HepG2 (cell line): Measurements from ENCODE around the gene FITM1. TPM values are rescaled to one million over a fixed set of nuclear protein-coding genes. Genes with fewer than 3 reads are reported as not detected.

Source experiments
- AGO1 ChIP-seq: fragments of 200-400 bp; formaldehyde crosslinking; IDR thresholded peaks from 2 replicates; pipeline ENCODE4 v1.6.1; 2017; ENCODE audit warnings: mild to moderate bottlenecking, low read depth, low read length, moderate library complexity; ENCODE audit not compliant: poor library complexity, severe bottlenecking
- BORCS8-MEF2B ChIP-seq: sonication (generic); formaldehyde crosslinking; IDR thresholded peaks from 2 replicates; pipeline ENCODE4 v1.8.0; 2022; ENCODE audit warnings: mild to moderate bottlenecking, missing genetic modification reagents
- GTF2F1 ChIP-seq: fragments of 150-350 bp; IDR thresholded peaks from 2 replicates; pipeline ENCODE4 v1.6.1; 2014; ENCODE audit warnings: low read length
- HOXA5 ChIP-seq: sonication (generic); formaldehyde crosslinking; IDR thresholded peaks from 2 replicates; pipeline ENCODE4 v1.4.0; 2020; ENCODE audit warnings: missing genetic modification reagents
- HOXA9 ChIP-seq: sonication (generic); formaldehyde crosslinking; IDR thresholded peaks from 2 replicates; pipeline ENCODE4 v1.8.1; 2022; ENCODE audit warnings: missing genetic modification reagents, mild to moderate bottlenecking, moderate library complexity, borderline replicate concordance
- KLF9 ChIP-seq: IDR thresholded peaks from 2 replicates; pipeline ENCODE4 v1.6.1; 2016; ENCODE audit warnings: low read depth
- LCORL ChIP-seq, 2 experiments: fragments of 450-650 bp in 1 of 2; sonication (generic) in 1 of 2; formaldehyde crosslinking in 1 of 2; IDR thresholded peaks; 2 replicates each; pipeline versions ENCODE4 v1.5.0 to v1.6.1; 2017 to 2020; ENCODE audit warnings: antibody characterized with exemption in 1 of 2, missing genetic modification reagents in 1 of 2
- MTF1 ChIP-seq: sonication (generic); formaldehyde crosslinking; IDR thresholded peaks from 2 replicates; pipeline ENCODE4 v1.5.0; 2020; ENCODE audit warnings: missing genetic modification reagents
- POLR2G ChIP-seq: fragments of 200-400 bp; formaldehyde crosslinking; IDR thresholded peaks from 2 replicates; pipeline ENCODE4 v1.6.1; 2018; ENCODE audit warnings: mild to moderate bottlenecking, low read depth, low read length, moderate library complexity
- SATB2 ChIP-seq: sonication (generic); formaldehyde crosslinking; IDR thresholded peaks from 2 replicates; pipeline ENCODE4 v1.5.0; 2020; ENCODE audit warnings: missing genetic modification reagents
- SP1 ChIP-seq, 2 experiments: fragments of 450-650 bp in 1 of 2; sonication (generic) in 1 of 2; formaldehyde crosslinking in 1 of 2; IDR thresholded peaks; 2 replicates each; pipeline versions ENCODE4 v1.4.0 to v1.6.1; 2016 to 2020; ENCODE audit warnings: missing genetic modification reagents in 1 of 2
- THYN1 ChIP-seq: sonication (generic); formaldehyde crosslinking; IDR thresholded peaks from 2 replicates; pipeline ENCODE4 v1.8.1; 2023; ENCODE audit warnings: low read depth, mild to moderate bottlenecking, moderate library complexity, missing genetic modification reagents, borderline replicate concordance
- XBP1 ChIP-seq: sonication (generic); formaldehyde crosslinking; IDR thresholded peaks from 2 replicates; pipeline ENCODE4 v1.5.0; 2020; ENCODE audit warnings: missing genetic modification reagents
- XRCC5 ChIP-seq: fragments of 200-400 bp; formaldehyde crosslinking; optimal IDR thresholded peaks from 2 replicates; pipeline ENCODE3; 2017; ENCODE audit warnings: mild to moderate bottlenecking, low read length
- ZBTB49 ChIP-seq: sonication (generic); formaldehyde crosslinking; IDR thresholded peaks from 2 replicates; pipeline ENCODE4 v1.4.0; 2020; ENCODE audit warnings: missing genetic modification reagents, borderline replicate concordance
- ZNF564 ChIP-seq: sonication (generic); formaldehyde crosslinking; IDR thresholded peaks from 2 replicates; pipeline ENCODE4 v1.8.1; 2023; ENCODE audit warnings: mild to moderate bottlenecking, missing genetic modification reagents
- ZNF678 ChIP-seq: sonication (generic); formaldehyde crosslinking; IDR thresholded peaks from 2 replicates; pipeline ENCODE4 v1.4.0; 2020; ENCODE audit warnings: mild to moderate bottlenecking, missing genetic modification reagents
- ZNF839 ChIP-seq: sonication (generic); formaldehyde crosslinking; IDR thresholded peaks from 2 replicates; pipeline ENCODE4 v1.4.0; 2020; ENCODE audit warnings: missing genetic modification reagents, mild to moderate bottlenecking, borderline replicate concordance
- ZSCAN30 ChIP-seq: sonication (generic); formaldehyde crosslinking; IDR thresholded peaks from 2 replicates; pipeline ENCODE4 v1.5.0; 2020; ENCODE audit warnings: mild to moderate bottlenecking, missing genetic modification reagents
- polyA plus RNA-seq, 8 experiments: library from polyadenylated mRNA; depleted of rRNA in 3 of 8; stranded (reverse) in 7 of 8; unstranded in 1 of 8; fragments of >200 nt; fragmentation: Illumina TruSeq in 4 of 8; extraction: Trizol in 4 of 8; gene quantifications; 2 replicates each; pipeline versions ENCODE4 v1.2.1 to v1.2.3, GENCODE V29; 2011 to 2016; ENCODE audit warnings: low read depth in 4 of 8, missing spikeins in 1 of 8, mixed read lengths in 1 of 8; ENCODE audit not compliant: insufficient read depth in 1 of 8
- total RNA-seq, 5 experiments: library from RNA; depleted of rRNA; stranded (reverse); fragments of >200 nt; fragmentation: Illumina TruSeq; extraction: Trizol; gene quantifications; 2 replicates each; pipeline ENCODE4 v1.2.3, GENCODE V29; 2016; ENCODE audit warnings: low read depth in 1 of 5
- TF ChIP-seq, protein P1 (sequence below): IDR thresholded peaks from 2 replicates; pipeline ENCODE4 v1.6.1; 2018; ENCODE audit warnings: missing genetic modification reagents, mild to moderate bottlenecking, missing compliant biosample characterization
- TF ChIP-seq, protein P2 (sequence below): sonication (generic); formaldehyde crosslinking; IDR thresholded peaks from 2 replicates; pipeline ENCODE4 v1.8.1; 2023; ENCODE audit warnings: mild to moderate bottlenecking, moderate library complexity, missing genetic modification reagents
- TF ChIP-seq, protein P3 (sequence below): fragments of 450-650 bp; IDR thresholded peaks from 2 replicates; pipeline ENCODE4 v1.6.1; 2017; ENCODE audit warnings: mild to moderate bottlenecking

Gene FITM1
- total and polyA plus RNA-seq, 2 of the 13 experiments (the other 11 are each of a cell fraction or from before 2014, with no cell fraction given): 2.7 to 5.8 TPM

- TF ChIP-seq AGO1 (no peak), XRCC5 (no peak), ZNF564 (CRISPR knock-in tag) (no peak), ZNF839 (CRISPR knock-in tag) (peak; percentile 53; the same call in 1 of the 2 replicates), BORCS8-MEF2B (CRISPR knock-in tag) (peak; percentile 84), THYN1 (CRISPR knock-in tag) (no peak), XBP1 (CRISPR knock-in tag) (0 out of 2 replicates have a peak, but pooled peaks have one; percentile 75), ZNF678 (CRISPR knock-in tag) (no peak), HOXA9 (no peak), ZBTB49 (CRISPR knock-in tag) (no peak), POLR2G (no peak), SATB2 (CRISPR knock-in tag) (no peak), SP1 (IDR thresholded peaks at IDR 0.05) (no peak), SP1 (CRISPR knock-in tag; IDR thresholded peaks at IDR 0.05) (no peak), ZSCAN30 (no peak), KLF9 (CRISPR knock-in tag) (no peak; the same call in 1 of the 2 replicates), LCORL (IDR thresholded peaks at IDR 0.05) (no peak), LCORL (CRISPR knock-in tag; IDR thresholded peaks at IDR 0.05) (peak; percentile 82), MTF1 (CRISPR knock-in tag) (no peak), GTF2F1 (no peak), HOXA5 (CRISPR knock-in tag) (no peak)
- TF ChIP-seq, protein P1, sequence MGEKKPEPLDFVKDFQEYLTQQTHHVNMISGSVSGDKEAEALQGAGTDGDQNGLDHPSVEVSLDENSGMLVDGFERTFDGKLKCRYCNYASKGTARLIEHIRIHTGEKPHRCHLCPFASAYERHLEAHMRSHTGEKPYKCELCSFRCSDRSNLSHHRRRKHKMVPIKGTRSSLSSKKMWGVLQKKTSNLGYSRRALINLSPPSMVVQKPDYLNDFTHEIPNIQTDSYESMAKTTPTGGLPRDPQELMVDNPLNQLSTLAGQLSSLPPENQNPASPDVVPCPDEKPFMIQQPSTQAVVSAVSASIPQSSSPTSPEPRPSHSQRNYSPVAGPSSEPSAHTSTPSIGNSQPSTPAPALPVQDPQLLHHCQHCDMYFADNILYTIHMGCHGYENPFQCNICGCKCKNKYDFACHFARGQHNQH: peak; percentile 81
- TF ChIP-seq, protein P2, sequence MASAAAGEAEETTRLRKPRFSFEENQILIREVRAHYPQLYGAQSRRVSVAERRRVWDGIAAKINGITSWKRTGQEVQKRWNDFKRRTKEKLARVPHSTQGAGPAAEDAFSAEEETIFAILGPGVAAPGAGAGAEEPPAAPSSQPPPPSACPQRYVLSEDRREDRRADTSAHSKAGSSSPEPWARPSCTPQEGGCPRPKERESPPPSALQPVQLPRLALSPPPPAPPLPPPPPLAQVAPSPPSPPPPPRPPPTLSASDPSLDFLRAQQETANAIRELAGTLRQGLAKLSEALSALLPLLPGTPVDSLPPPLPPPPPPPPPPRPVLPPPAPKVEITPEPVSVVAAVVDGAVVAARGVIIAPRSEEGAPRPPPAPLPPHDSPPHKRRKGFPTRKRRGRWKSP (CRISPR knock-in tag): no peak
- TF ChIP-seq, protein P3, sequence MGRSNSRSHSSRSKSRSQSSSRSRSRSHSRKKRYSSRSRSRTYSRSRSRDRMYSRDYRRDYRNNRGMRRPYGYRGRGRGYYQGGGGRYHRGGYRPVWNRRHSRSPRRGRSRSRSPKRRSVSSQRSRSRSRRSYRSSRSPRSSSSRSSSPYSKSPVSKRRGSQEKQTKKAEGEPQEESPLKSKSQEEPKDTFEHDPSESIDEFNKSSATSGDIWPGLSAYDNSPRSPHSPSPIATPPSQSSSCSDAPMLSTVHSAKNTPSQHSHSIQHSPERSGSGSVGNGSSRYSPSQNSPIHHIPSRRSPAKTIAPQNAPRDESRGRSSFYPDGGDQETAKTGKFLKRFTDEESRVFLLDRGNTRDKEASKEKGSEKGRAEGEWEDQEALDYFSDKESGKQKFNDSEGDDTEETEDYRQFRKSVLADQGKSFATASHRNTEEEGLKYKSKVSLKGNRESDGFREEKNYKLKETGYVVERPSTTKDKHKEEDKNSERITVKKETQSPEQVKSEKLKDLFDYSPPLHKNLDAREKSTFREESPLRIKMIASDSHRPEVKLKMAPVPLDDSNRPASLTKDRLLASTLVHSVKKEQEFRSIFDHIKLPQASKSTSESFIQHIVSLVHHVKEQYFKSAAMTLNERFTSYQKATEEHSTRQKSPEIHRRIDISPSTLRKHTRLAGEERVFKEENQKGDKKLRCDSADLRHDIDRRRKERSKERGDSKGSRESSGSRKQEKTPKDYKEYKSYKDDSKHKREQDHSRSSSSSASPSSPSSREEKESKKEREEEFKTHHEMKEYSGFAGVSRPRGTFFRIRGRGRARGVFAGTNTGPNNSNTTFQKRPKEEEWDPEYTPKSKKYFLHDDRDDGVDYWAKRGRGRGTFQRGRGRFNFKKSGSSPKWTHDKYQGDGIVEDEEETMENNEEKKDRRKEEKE: no peak
Observed at GRCh38 chr14:24130717-24131548, 474 bp downstream of the FITM1 start (continued).
